GM18868 (cell line): ENCODE results near the gene FRA10AC1.
A peak's percentile ranks its signal among the peaks of the same experiment; 100 is the strongest.

Source experiments
- ATAC-seq: cut with Tn5 transposase; IDR thresholded peaks from one replicate; pipeline ENCODE4 v1.9.1; 2021; ENCODE audit warnings: mild to moderate bottlenecking, moderate library complexity; ENCODE audit not compliant: unreplicated experiment

Gene FRA10AC1

GRCh38 chr10:93702210-93703001 lies at the start of gene FRA10AC1:
Gene FRA10AC1, minus strand, starts transcription at chr10:93702592. Its CDS starts 2,486 bp downstream, at chr10:93700106.
- peak; percentile 85 for ATAC-seq

DNA sequence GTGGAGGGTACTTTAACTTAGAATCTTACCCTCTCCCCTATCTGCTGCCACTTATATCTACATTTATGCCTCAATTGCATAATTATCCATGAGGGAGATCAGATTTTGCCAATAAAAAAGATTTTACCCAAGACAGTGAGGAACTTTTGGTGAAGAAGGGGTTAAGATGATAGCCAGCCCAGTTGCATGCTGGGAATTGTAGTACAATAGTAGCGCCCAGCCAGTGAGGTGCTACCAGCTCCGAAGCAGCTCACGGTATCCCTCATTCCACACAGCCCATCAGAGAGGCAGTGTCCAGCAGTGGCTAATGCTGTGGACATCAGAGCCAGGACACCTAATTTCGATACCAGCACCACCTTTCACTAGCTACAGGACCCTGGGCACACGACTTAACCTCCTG lies 49.4 kb upstream of the FRA10AC1 start:
- no peak for ATAC-seq

- no peak for ATAC-seq
Measured at GRCh38 chr10:93751124-93751523, 48.7 kb upstream of the FRA10AC1 start.

GRCh38 chr10:93749218-93749799 lies 46.9 kb upstream of the FRA10AC1 start:
- ATAC-seq: no peak

GRCh38 chr10:93746844-93747284 lies 44.5 kb upstream of the FRA10AC1 start:
- ATAC-seq: peak; percentile 69

DNA sequence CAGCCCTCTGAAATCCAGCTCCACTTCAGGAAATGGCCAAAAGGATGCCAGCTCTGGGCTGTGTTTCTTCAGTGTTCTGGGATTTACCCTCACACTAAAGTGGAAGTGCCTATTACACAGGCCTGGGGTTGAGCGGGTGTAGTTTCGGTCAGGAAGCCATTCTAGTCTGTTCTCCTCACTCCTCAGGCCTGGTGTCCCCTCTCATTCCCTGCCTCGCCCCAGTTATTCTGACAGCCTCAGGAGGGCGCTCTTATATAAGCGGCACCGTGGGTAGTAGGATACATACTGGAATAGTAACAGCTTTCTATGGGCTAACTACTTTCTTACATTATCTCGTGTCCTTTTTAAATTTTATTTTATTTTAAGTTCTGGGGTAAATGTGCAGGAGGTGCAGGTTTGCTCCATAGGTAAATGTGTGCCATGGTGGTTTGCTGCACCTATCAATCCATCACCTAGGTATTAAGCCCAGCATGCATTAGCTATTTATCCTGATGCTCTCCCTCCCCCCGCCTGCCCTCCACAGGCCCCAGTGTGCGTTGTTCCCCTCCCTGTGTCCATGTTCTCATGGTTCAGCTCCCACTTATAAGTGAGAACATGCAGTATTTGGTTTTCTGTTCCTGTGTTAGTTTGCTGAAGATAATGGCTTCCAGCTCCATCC lies 43.1 kb upstream of the FRA10AC1 start:
- no peak for ATAC-seq

DNA sequence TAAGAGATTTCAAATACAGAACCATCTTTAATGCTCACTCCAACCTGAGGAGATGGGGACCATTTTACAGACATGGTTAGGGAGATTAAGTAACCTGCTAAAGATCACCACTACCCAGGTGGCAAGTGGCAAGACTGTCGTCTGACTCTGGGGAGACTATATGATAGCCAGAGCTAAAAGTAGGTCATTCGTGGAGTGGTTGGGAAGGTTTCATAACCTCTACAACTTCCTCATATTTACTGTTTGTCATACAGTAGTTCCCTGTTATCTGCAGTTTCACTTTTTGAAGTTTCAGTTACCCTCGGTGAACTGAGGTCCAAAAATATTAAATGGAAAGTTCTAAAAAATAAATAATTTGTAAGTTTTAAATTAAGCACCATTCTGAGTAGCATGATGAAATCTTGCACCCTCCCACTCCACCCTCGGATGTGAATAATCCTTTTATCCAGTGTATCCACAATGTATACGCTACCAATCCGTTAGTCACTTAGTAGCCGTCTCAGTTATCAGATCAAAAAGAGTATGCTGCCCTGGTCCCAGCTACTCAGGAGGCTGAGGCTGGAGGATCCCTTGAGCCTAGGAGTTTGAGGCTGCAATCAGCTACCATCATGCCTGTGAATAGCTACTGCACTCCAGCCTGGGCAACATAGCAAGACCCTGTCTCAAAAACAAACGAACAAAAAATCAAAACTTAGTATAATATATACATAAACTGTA lies 40.4 kb upstream of the FRA10AC1 start:
- peak; percentile 82 for ATAC-seq

DNA sequence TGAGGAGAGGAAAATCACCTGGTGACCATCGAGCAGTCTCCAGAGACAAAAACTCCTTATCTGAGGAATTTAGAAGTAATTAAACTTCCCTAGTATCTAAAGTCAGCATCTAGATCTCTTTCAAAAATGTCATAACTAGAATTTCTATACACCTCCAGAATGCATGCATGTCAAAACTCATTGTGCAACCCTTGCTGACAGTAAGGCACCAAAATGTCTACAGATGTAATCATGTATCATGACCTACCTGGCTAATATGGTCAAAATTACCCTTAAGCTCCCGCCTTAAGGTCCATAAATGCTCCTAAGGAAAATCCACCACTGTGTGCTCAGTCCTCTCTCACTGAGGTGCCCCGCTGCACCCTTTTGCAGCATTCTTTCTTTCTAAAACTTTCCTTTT lies 39.0 kb upstream of the FRA10AC1 start:
- ATAC-seq: no peak

GRCh38 chr10:93726024-93726423 lies 23.6 kb upstream of the FRA10AC1 start:
- ATAC-seq: no peak

GRCh38 chr10:93723153-93723552 lies 20.8 kb upstream of the FRA10AC1 start:
- ATAC-seq: no peak

GRCh38 chr10:93722550-93722949 lies 20.2 kb upstream of the FRA10AC1 start:
- ATAC-seq: no peak

DNA sequence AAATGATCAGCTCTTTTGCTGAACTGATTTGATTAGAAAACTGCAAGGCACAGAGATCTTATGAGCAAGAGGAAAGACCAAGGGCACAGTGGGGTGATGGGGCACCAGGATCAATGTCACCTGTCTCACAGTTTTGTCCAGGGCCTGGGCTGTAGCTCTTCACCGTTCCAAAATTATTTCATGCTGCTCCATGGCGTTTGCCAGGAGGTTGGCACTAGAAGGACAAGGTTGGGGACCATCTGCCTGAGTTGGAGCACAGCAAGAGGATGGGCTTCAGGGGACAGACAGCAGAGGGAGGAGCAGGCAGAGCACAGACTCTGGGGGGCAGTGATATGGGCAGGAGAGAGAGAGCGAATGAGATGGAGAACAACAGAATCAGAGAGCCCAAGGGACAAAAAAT lies 17.5 kb upstream of the FRA10AC1 start:
- no peak for ATAC-seq

GRCh38 chr10:93718937-93719725 lies 16.7 kb upstream of the FRA10AC1 start:
- ATAC-seq: peak; percentile 38

DNA sequence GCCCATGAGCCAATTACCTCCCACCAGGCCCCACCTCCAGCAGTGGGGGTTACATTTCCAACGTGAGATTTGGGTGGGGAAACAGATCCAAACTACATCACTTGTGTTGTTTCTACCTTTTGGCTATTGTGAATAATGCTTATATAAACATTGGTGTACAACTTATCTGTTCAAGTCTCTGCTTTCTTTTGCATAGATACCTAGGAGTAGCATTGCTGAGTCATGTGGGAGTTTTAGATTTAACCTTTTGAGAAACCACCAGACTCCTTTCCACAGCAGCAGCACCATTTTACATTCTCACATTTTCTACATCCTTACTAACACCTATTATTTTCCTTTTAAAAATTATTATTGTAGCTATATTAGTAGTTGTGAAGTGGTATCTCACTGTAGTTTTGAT lies 14.4 kb upstream of the FRA10AC1 start:
- no peak for ATAC-seq

- ATAC-seq: peak; percentile 94
Measured at GRCh38 chr10:93715345-93715744, 13.0 kb upstream of the FRA10AC1 start.

GRCh38 chr10:93712593-93712992 lies 10.2 kb upstream of the FRA10AC1 start:
- no peak for ATAC-seq

DNA sequence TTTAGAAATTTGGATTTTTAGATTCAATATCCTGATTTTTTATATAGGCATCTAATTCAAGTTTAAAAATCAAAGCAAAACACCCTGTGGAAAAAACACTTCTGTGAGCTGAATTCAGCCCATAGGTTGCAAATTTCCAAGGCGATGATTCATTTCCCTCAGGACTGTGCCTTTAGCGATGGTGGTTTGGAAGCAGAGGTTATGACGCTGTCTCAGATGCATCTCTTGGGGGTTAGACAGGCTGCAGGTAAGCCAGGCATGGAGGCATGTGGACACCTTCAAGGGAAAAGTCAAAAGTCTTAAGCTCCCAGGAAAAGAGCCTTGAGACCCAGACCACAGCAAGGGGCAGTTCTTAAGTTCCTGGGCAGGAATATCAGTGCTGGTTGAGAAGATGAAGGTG lies 9.5 kb upstream of the FRA10AC1 start:
- ATAC-seq: no peak

DNA sequence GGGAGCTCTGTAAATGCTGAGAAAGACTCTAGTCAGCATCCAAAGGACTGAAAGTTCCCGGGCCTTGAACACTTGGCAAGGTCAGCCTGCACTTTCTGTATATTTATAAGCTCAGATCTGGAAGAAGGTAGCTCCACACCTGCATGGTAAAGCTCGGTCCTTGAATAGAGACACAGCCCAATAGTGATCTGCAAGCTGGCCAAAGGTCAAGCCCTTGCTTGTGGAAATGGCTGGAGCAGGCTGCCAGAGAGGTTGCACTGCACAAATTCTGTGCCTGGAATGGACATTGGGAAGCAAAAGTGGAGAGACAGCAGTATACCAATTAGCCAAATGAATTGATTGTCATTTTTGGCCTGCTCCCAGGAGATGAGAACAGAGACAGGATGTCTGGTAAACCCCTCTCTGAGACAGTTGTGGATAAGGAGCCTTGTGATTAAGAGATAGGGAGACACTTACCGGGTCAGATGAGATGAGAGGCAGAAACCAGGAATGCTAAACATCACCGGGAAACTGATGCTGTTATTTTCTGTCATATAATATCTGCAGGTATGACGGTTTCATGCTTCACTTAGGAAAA lies 8.0 kb upstream of the FRA10AC1 start:
- no peak for ATAC-seq

DNA sequence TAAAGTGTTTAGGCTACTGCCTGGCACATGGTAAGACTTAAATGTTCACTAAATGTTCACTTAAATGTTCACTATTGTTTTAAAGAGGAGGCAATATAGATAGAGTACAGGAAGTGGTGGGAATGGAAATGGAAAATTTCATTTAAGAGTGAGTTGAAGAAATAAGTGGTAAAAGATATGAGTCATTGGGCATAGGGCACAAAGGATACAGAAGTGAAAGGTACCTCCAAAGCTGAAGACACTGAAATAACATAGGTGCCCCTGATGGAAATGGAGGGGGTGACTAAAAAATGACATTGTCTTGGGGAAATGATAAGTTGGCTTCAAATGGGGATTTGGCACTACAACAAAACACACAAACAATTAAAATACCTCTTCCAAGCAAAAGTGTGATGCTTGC lies 5.2 kb upstream of the FRA10AC1 start:
- ATAC-seq: no peak

GRCh38 chr10:93704451-93704850 lies 2.1 kb upstream of the FRA10AC1 start:
- ATAC-seq: no peak
